Suprapubic skin (tissue), 4 donors: Measurements from ENCODE around the gene HIPK4. TPM values are rescaled to one million over a fixed set of nuclear protein-coding genes. Genes with fewer than 3 reads are reported as not detected.
"Not testable (repeated sequence)": the region's sequence is repeated elsewhere in the genome, so short reads cannot be mapped to it uniquely, and the experiment has no call there.

ENCODE experiments used
- DNase-seq, 2 donors: peaks; one replicate each; pipeline ENCODE4 v3.0.0-alpha.2; 2019; ENCODE audit warnings: low spot score in 2 of 2
- H3K27ac ChIP-seq: fragments of 200-600 bp; sonication (generic); one replicate; pipeline ENCODE4 v1.5.1; 2019
- H3K27me3 ChIP-seq: fragments of 200-600 bp; sonication (generic); one replicate; pipeline ENCODE4 v1.5.1; 2019
- H3K36me3 ChIP-seq: fragments of 200-600 bp; sonication (generic); one replicate; pipeline ENCODE4 v1.5.1; 2019
- H3K4me1 ChIP-seq: fragments of 200-600 bp; sonication (generic); one replicate; pipeline ENCODE4 v1.5.1; 2019
- H3K4me3 ChIP-seq: fragments of 200-600 bp; sonication (generic); one replicate; pipeline ENCODE4 v1.5.1; 2019; ENCODE audit warnings: mild to moderate bottlenecking
- H3K9me3 ChIP-seq: fragments of 200-600 bp; sonication (generic); one replicate; pipeline ENCODE4 v1.5.1; 2019
- EP300 ChIP-seq: sonication (generic); formaldehyde crosslinking; IDR thresholded peaks from one replicate; pipeline ENCODE4 v1.6.1; 2017; ENCODE audit warnings: antibody characterized with exemption
- POLR2A ChIP-seq, 2 donors: fragments of 450-650 bp; IDR thresholded peaks; one replicate each; pipeline ENCODE4 v1.6.1; 2017; ENCODE audit warnings: antibody characterized with exemption in 2 of 2, mild to moderate bottlenecking in 2 of 2, moderate library complexity in 2 of 2
- POLR2AphosphoS5 ChIP-seq, 3 donors: sonication (generic); formaldehyde crosslinking; IDR thresholded peaks; one replicate each; pipeline ENCODE4 v1.6.1; 2017; ENCODE audit warnings: antibody characterized with exemption in 3 of 3
- WGBS: methylation state at CpG from one replicate; pipeline ENCODE4 v1.1.5; 2018; 5-methylcytosine and 5-hydroxymethylcytosine counted together
- total RNA-seq, 4 donors: library from RNA; depleted of rRNA; stranded (reverse); fragments of >200 nt; gene quantifications; one replicate each; pipeline ENCODE4 v1.1.0, GENCODE V29; 2016
- TF ChIP-seq, protein P1 (sequence below), 2 donors: fragments of 200-600 bp in 1 of 2; fragments of 450-650 bp in 1 of 2; sonication (generic) in 1 of 2; IDR thresholded peaks; one replicate each; pipeline ENCODE4 v1.5.1; 2016 to 2019; ENCODE audit warnings: antibody characterized with exemption in 2 of 2, mild to moderate bottlenecking in 1 of 2, moderate library complexity in 1 of 2

Gene HIPK4
- total RNA-seq: under 1 TPM in 3 of 4 donors, not detected in 1; 0.21 to 0.47 (median 0.42) TPM

- Histone ChIP-seq H3K9me3 (no peaks in the 10 kb centered on the region), H3K4me3 (no peak within 1 kb of the TSS), H3K36me3 (no peaks in the 10 kb centered on the region), H3K4me1 (peaks cover 7% of the 10 kb centered on the region), H3K27ac (no peak within 1 kb of the TSS), H3K27me3 (no peaks in the 10 kb centered on the region)
- TF ChIP-seq, protein P1, sequence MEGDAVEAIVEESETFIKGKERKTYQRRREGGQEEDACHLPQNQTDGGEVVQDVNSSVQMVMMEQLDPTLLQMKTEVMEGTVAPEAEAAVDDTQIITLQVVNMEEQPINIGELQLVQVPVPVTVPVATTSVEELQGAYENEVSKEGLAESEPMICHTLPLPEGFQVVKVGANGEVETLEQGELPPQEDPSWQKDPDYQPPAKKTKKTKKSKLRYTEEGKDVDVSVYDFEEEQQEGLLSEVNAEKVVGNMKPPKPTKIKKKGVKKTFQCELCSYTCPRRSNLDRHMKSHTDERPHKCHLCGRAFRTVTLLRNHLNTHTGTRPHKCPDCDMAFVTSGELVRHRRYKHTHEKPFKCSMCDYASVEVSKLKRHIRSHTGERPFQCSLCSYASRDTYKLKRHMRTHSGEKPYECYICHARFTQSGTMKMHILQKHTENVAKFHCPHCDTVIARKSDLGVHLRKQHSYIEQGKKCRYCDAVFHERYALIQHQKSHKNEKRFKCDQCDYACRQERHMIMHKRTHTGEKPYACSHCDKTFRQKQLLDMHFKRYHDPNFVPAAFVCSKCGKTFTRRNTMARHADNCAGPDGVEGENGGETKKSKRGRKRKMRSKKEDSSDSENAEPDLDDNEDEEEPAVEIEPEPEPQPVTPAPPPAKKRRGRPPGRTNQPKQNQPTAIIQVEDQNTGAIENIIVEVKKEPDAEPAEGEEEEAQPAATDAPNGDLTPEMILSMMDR (IDR thresholded peaks at IDR 0.05): no peak
- TF ChIP-seq EP300: no peak
- no peak for TF ChIP-seq POLR2A (IDR thresholded peaks at IDR 0.05)
- no peak for TF ChIP-seq POLR2AphosphoS5 (IDR thresholded peaks at IDR 0.05)
- DNase-seq: no peak
- 85% methylated on average over 8 of the region's 10 CpGs for WGBS
Observed at GRCh38 chr19:40390084-40390742, at the start of gene HIPK4. Gene HIPK4 (minus strand): TSS chr19:40390181. CDS start chr19:40389902, 279 bp downstream.

DNA sequence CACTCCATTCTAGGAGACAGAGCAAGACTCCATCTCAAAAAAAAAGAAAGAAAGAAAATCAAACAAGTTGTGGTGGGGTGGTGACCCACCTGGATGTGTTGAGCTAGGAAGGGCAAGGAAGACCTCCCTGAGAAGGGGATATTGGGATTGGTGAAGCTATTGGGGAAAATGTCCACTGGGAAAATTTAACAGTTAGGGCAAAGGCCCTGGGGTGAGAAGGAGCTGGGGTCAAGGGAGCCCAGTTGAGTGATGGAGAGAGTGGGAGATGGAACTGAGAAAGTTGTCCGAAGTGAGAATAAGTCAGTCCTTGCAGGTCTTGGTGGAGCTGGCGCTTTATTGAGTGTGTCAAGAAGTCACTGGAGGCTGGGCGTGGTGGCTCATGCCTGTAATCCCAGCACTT, 48.3 kb upstream of the HIPK4 start:
- Histone ChIP-seq H3K27me3 (no peaks in the 10 kb centered on the region), H3K4me1 (peaks cover 27% of the 10 kb centered on the region), H3K9me3 (no peaks in the 10 kb centered on the region), H3K36me3 (peaks cover 21% of the 10 kb centered on the region), H3K4me3 (no peak overlapping the region), H3K27ac (no peak overlapping the region)
- no peak for DNase-seq
- TF ChIP-seq EP300 (no peak), POLR2A (IDR thresholded peaks at IDR 0.05) (no peak), POLR2AphosphoS5 (IDR thresholded peaks at IDR 0.05) (no peak)
- TF ChIP-seq, protein P1 (IDR thresholded peaks at IDR 0.05): no peak
- 90% methylated on average over 3 of the region's 3 CpGs for WGBS

GRCh38 chr19:40433391-40434216, 43.6 kb upstream of the HIPK4 start:
- Histone ChIP-seq H3K4me1 (peaks cover 25% of the 10 kb centered on the region), H3K4me3 (peak overlapping the region; percentile 53), H3K27ac (peak overlapping the region; percentile 95), H3K27me3 (no peaks in the 10 kb centered on the region), H3K9me3 (no peaks in the 10 kb centered on the region), H3K36me3 (no peaks in the 10 kb centered on the region)
- 3% methylated on average over 28 of the region's 50 CpGs for WGBS
- TF ChIP-seq EP300 (no peak), POLR2AphosphoS5 (IDR thresholded peaks at IDR 0.05) (peak in 1 of 3 donors; percentile 30), POLR2A (IDR thresholded peaks at IDR 0.05) (peak in 1 of 2 donors; percentile 15)
- TF ChIP-seq, protein P1 (IDR thresholded peaks at IDR 0.05): no peak
- DNase-seq: peak; percentile 92 to 95

DNA sequence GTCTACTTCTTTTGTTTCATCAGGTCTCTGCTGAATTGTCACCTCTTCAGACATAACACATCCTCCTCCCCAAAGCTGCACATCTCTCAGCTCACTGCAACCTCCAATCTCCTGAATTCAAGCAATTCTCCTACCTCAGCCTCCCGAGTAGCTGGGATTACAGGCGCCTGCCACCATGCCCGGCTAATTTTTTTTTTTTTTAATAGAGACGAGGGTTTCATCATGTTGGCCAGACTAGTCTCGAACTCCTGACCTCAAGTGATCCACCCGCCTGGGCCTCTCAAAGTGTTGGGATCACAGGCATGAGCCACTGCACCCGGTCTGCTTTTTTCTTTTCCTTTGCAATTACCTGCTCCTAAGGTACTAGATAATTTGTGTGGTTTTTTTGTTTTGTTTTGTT, 42.8 kb upstream of the HIPK4 start:
- Histone ChIP-seq H3K27ac (peak overlapping the region; percentile 95), H3K4me1 (peaks cover 25% of the 10 kb centered on the region), H3K4me3 (peak overlapping the region; percentile 53)
- WGBS: 25% methylated on average over 7 of the region's 7 CpGs
- not testable (repeated sequence) for H3K9me3 ChIP-seq, DNase-seq, H3K36me3 ChIP-seq, H3K27me3 ChIP-seq

- WGBS: 87% methylated on average over 3 of the region's 3 CpGs
- H3K9me3 ChIP-seq: no peaks in the 10 kb centered on the region
- DNase-seq: no peak
- peaks cover 26% of the 10 kb centered on the region for H3K4me1 ChIP-seq
- H3K4me3 ChIP-seq: no peak overlapping the region
- TF ChIP-seq POLR2AphosphoS5 (IDR thresholded peaks at IDR 0.05) (no peak), POLR2A (IDR thresholded peaks at IDR 0.05) (no peak), EP300 (no peak)
- TF ChIP-seq, protein P1 (IDR thresholded peaks at IDR 0.05): no peak
- H3K27me3 ChIP-seq: no peaks in the 10 kb centered on the region
- H3K27ac ChIP-seq: no peak overlapping the region
- H3K36me3 ChIP-seq: no peaks in the 10 kb centered on the region
Observed at GRCh38 chr19:40431698-40432097, 41.7 kb upstream of the HIPK4 start.

- H3K36me3 ChIP-seq, H3K27ac ChIP-seq, H3K27me3 ChIP-seq, H3K9me3 ChIP-seq, H3K4me3 ChIP-seq, DNase-seq: not testable (repeated sequence)
- 85% methylated on average over 8 of the region's 10 CpGs for WGBS
- peaks cover 33% of the 10 kb centered on the region for H3K4me1 ChIP-seq
Observed at GRCh38 chr19:40430242-40430641, 40.3 kb upstream of the HIPK4 start.

DNA sequence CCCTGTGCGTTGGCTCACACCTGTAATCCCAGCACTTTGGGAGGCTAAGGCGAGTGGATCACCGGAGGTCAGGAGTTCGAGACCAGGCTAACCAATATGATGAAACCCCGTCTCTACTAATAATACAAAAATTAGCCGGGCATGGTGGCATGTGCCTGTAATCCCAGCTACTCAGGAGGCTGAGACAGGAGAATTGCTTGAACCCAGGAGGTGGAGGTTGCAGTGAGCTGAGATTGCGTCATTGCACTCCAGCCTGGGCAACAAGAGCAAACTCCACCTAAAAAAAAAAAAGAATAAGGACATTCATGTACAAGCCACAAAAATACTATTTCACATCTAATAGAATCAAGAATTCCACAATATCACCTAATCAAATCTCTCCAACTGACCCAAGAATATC, 38.2 kb upstream of the HIPK4 start:
- not testable (repeated sequence) for DNase-seq, H3K27ac ChIP-seq, H3K4me3 ChIP-seq, H3K27me3 ChIP-seq, H3K9me3 ChIP-seq, H3K36me3 ChIP-seq
- H3K4me1 ChIP-seq: peaks cover 35% of the 10 kb centered on the region
- 86% methylated on average over 7 of the region's 7 CpGs for WGBS
